H1 (cell line): ENCODE data around the gene UQCC5. TPM values are rescaled to one million over a fixed set of nuclear protein-coding genes. Genes with fewer than 3 reads are reported as not detected.
A peak's percentile ranks its signal among the peaks of the same experiment; 100 is the strongest.

Experiments
- CTCF ChIA-PET: fragments of 300-600 bp; sonication (Branson Sonifier 250); formaldehyde crosslinking; loops from one replicate; lab custom pipeline; 2021; ENCODE audit not compliant: partially characterized antibody; lab: Charles Lee
- POLR2A ChIA-PET: fragments of 300-600 bp; sonication (Branson Sonifier 250); formaldehyde crosslinking; loops from one replicate; lab custom pipeline; 2021; ENCODE audit warnings: inconsistent platforms; ENCODE audit not compliant: partially characterized antibody; lab: Charles Lee
- DNase-seq, 2 experiments: peaks; one replicate each; pipeline versions ENCODE4 v3.0.0 to v3.0.0-alpha.2; 2010 to 2022; ENCODE audit warnings: low spot score in 2 of 2, low read depth in 1 of 2, mixed read lengths in 1 of 2
- FAIRE-seq: peaks from 2 replicates; lab custom pipeline; 2011; peaks lifted over from hg19 to GRCh38; lab: Jason Lieb, UNC
- H2AFZ ChIP-seq: 2 replicates; pipeline ENCODE4 v1.8.1; 2012; ENCODE audit warnings: low read length, inconsistent platforms
- H2AK5ac ChIP-seq: 2 replicates; pipeline ENCODE4 v1.6.1; 2013; ENCODE audit warnings: low read depth, low read length
- H2BK120ac ChIP-seq: replicated peaks from 2 replicates; pipeline ENCODE3; 2013; ENCODE audit warnings: low read depth, low read length, inconsistent platforms
- H2BK12ac ChIP-seq: 2 replicates; pipeline ENCODE4 v1.6.1; 2013; ENCODE audit warnings: low read depth, low read length
- H2BK15ac ChIP-seq: 2 replicates; pipeline ENCODE4 v1.6.1; 2013; ENCODE audit warnings: low read length
- H2BK20ac ChIP-seq: 2 replicates; pipeline ENCODE4 v1.6.1; 2013; ENCODE audit warnings: low read length
- H2BK5ac ChIP-seq: 2 replicates; pipeline ENCODE4 v1.6.1; 2013; ENCODE audit warnings: low read depth, low read length
- H3K14ac ChIP-seq: 2 replicates; pipeline ENCODE4 v1.6.1; 2013; ENCODE audit warnings: inconsistent platforms; ENCODE audit not compliant: insufficient read length
- H3K18ac ChIP-seq: 2 replicates; pipeline ENCODE4 v1.6.1; 2013; ENCODE audit warnings: low read length; ENCODE audit errors: extremely low read depth
- H3K23ac ChIP-seq: 2 replicates; pipeline ENCODE4 v1.6.1; 2013; ENCODE audit warnings: inconsistent platforms; ENCODE audit not compliant: insufficient read length
- H3K23me2 ChIP-seq: 2 replicates; pipeline ENCODE4 v1.6.1; 2013; ENCODE audit warnings: low read depth, low read length
- H3K27ac ChIP-seq: 2 replicates; pipeline ENCODE4 v1.6.1; 2011; ENCODE audit warnings: low read depth, low read length, inconsistent platforms
- H3K27me3 ChIP-seq, 4 experiments: replicated peaks in 1 of 4; 1 replicate in 1 of 4; 2 replicates in 3 of 4; pipeline versions ENCODE4 v1.6.1 to v1.8.1; 2011 to 2013; ENCODE audit warnings: low read length in 3 of 4, mild to moderate bottlenecking in 3 of 4, inconsistent platforms in 2 of 4, mixed read lengths in 2 of 4, moderate library complexity in 1 of 4; ENCODE audit not compliant: control insufficient read depth in 3 of 4, insufficient read depth in 3 of 4; ENCODE audit errors: extremely low read depth in 1 of 4
- H3K36me3 ChIP-seq, 4 experiments: 2 replicates each; pipeline versions ENCODE4 v1.6.1 to v1.8.1; 2011 to 2013; ENCODE audit warnings: mild to moderate bottlenecking in 4 of 4, low read length in 3 of 4, moderate library complexity in 2 of 4, control low read depth in 1 of 4, inconsistent platforms in 1 of 4; ENCODE audit not compliant: insufficient read depth in 4 of 4, control insufficient read depth in 2 of 4
- H3K4ac ChIP-seq: replicated peaks from 2 replicates; pipeline ENCODE3; 2013; ENCODE audit warnings: low read length, low read depth, mixed read lengths, inconsistent platforms; ENCODE audit not compliant: insufficient read length
- H3K4me1 ChIP-seq, 4 experiments: replicated peaks in 1 of 4; 1 replicate in 1 of 4; 2 replicates in 3 of 4; pipeline versions ENCODE4 v1.6.1 to v1.8.1; 2011 to 2013; ENCODE audit warnings: low read length in 3 of 4, inconsistent platforms in 2 of 4, mixed read lengths in 1 of 4; ENCODE audit not compliant: insufficient read depth in 4 of 4, control insufficient read depth in 3 of 4
- H3K4me2 ChIP-seq, 2 experiments: 2 replicates each; pipeline versions ENCODE4 v1.6.1 to v1.8.1; 2011 to 2013; ENCODE audit warnings: low read depth in 2 of 2, low read length in 2 of 2, control low read depth in 1 of 2, inconsistent platforms in 1 of 2, mild to moderate bottlenecking in 1 of 2; ENCODE audit not compliant: insufficient read depth in 1 of 2
- H3K4me3 ChIP-seq, 4 experiments: fragments of 200-600, 300-600 bp in 1 of 4; sonication (generic), shearing (Covaris generic), sonication (Bioruptor Twin) in 1 of 4; 2 replicates each; pipeline versions ENCODE4 v1.5.1 to v1.8.1; 2011 to 2016; ENCODE audit warnings: low read length in 4 of 4, low read depth in 3 of 4, control low read depth in 2 of 4, inconsistent platforms in 2 of 4, mild to moderate bottlenecking in 2 of 4, mixed read lengths in 1 of 4, moderate library complexity in 1 of 4; ENCODE audit not compliant: insufficient read depth in 2 of 4; ENCODE audit errors: extremely low read depth in 1 of 4
- H3K56ac ChIP-seq: replicated peaks from 2 replicates; pipeline ENCODE3; 2013; ENCODE audit warnings: low read depth, mild to moderate bottlenecking, mixed read lengths, low read length, inconsistent platforms; ENCODE audit not compliant: insufficient read length
- H3K79me1 ChIP-seq: 2 replicates; pipeline ENCODE4 v1.6.1; 2013; ENCODE audit warnings: low read depth, low read length, control low read depth
- H3K79me2 ChIP-seq, 2 experiments: 2 replicates each; pipeline versions ENCODE4 v1.6.1 to v1.8.1; 2012 to 2013; ENCODE audit warnings: low read length in 2 of 2, mild to moderate bottlenecking in 2 of 2, inconsistent platforms in 1 of 2; ENCODE audit not compliant: insufficient read depth in 2 of 2, control insufficient read depth in 1 of 2
- H3K9ac ChIP-seq, 4 experiments: replicated peaks in 1 of 4; 1 replicate in 1 of 4; 2 replicates in 3 of 4; pipeline versions ENCODE4 v1.6.1 to v1.8.1; 2011 to 2013; ENCODE audit warnings: low read depth in 3 of 4, low read length in 3 of 4, control low read depth in 2 of 4, mild to moderate bottlenecking in 2 of 4, moderate library complexity in 2 of 4, inconsistent platforms in 1 of 4; ENCODE audit errors: extremely low read depth in 1 of 4
- H3K9me3 ChIP-seq, 2 experiments: 2 replicates each; pipeline versions ENCODE4 v1.6.1 to v1.8.1; 2012 to 2013; ENCODE audit warnings: mild to moderate bottlenecking in 2 of 2, moderate library complexity in 2 of 2, control low read depth in 1 of 2, inconsistent platforms in 1 of 2, low read depth in 1 of 2, low read length in 1 of 2, mixed read lengths in 1 of 2; ENCODE audit not compliant: insufficient read depth in 2 of 2
- H4K20me1 ChIP-seq, 2 experiments: replicated peaks in 1 of 2; 2 replicates each; pipeline versions ENCODE3 to v1.8.1; 2011 to 2013; ENCODE audit warnings: inconsistent platforms in 2 of 2, low read length in 2 of 2, mild to moderate bottlenecking in 1 of 2; ENCODE audit not compliant: insufficient read depth in 2 of 2, control insufficient read depth in 1 of 2
- H4K5ac ChIP-seq: 2 replicates; pipeline ENCODE4 v1.6.1; 2013; ENCODE audit warnings: low read length, low read depth, mixed read lengths, inconsistent platforms; ENCODE audit not compliant: insufficient read length
- H4K8ac ChIP-seq: 2 replicates; pipeline ENCODE4 v1.8.0; 2013; ENCODE audit warnings: mild to moderate bottlenecking, moderate library complexity, low read length, inconsistent platforms; ENCODE audit not compliant: insufficient read depth; ENCODE audit errors: extremely low read depth
- H4K91ac ChIP-seq: replicated peaks from 2 replicates; pipeline ENCODE3; 2013; ENCODE audit warnings: low read length, mixed read lengths, inconsistent platforms; ENCODE audit not compliant: insufficient read length
- KDM4A ChIP-seq: IDR thresholded peaks from one replicate; pipeline ENCODE4 v1.7.1; 2012; ENCODE audit warnings: low read depth, mild to moderate bottlenecking, moderate library complexity, low read length, inconsistent platforms; ENCODE audit not compliant: severe bottlenecking
- POLR2A ChIP-seq, 2 experiments: IDR thresholded peaks; 1 replicate in 1 of 2; 2 replicates in 1 of 2; pipeline ENCODE4 v1.6.1; 2011; ENCODE audit warnings: low read depth in 2 of 2, low read length in 2 of 2, mild to moderate bottlenecking in 2 of 2; ENCODE audit errors: control extremely low read depth in 1 of 2
- RFX5 ChIP-seq: IDR thresholded peaks from 2 replicates; pipeline ENCODE4 v1.6.1; 2011; ENCODE audit warnings: low read depth, low read length, improper control_type of control experiment, borderline replicate concordance
- SP4 ChIP-seq: IDR thresholded peaks from 2 replicates; pipeline ENCODE4 v1.6.1; 2012; ENCODE audit warnings: low read length, inconsistent platforms
- WGBS, 2 experiments: shearing (Covaris generic) in 1 of 2; methylation state at CpG; one replicate each; pipeline versions ENCODE4 v1.1.6 to v1.1.7; 2013 to 2015; ENCODE audit warnings: low lambda C conversion rate in 2 of 2, mixed read lengths in 2 of 2, inconsistent platforms in 1 of 2, low coverage in 1 of 2, missing lambda C conversion rate in 1 of 2; ENCODE audit not compliant: insufficient replicate concordance in 2 of 2, insufficient coverage in 1 of 2, insufficient read length in 1 of 2; ENCODE audit errors: extremely low coverage in 1 of 2, missing lambda C conversion rate in 1 of 2; 5-methylcytosine and 5-hydroxymethylcytosine counted together
- polyA plus RNA-seq, 7 experiments: library from polyadenylated mRNA; depleted of rRNA in 3 of 7; stranded (reverse) in 5 of 7; unstranded in 2 of 7; fragments of >200 nt in 5 of 7; fragments of 200-250 nt in 2 of 7; gene quantifications; 1 replicate in 5 of 7; 2 replicates in 1 of 7; 4 replicates in 1 of 7; pipeline versions ENCODE4 v1.2.1 to v1.2.3, GENCODE V29; 2011 to 2013; ENCODE audit warnings: missing spikeins in 2 of 7, mixed read lengths in 2 of 7
- total RNA-seq: library from RNA; stranded (reverse); fragmentation: NEBNext Ultra II Directional; extraction: Animal tissue kit (Norgen Biotek cat#: 25700); gene quantifications from 2 replicates; pipeline ENCODE4 v1.2.1, GENCODE V29; 2021
- TF ChIP-seq, protein P1 (sequence below), 3 experiments: IDR thresholded peaks; 1 replicate in 2 of 3; 2 replicates in 1 of 3; pipeline versions ENCODE4 v1.5.1 to v1.6.1; 2011; ENCODE audit warnings: low read length in 3 of 3, mild to moderate bottlenecking in 3 of 3, inconsistent platforms in 2 of 3, low read depth in 1 of 3, moderate library complexity in 1 of 3; ENCODE audit not compliant: insufficient read depth in 1 of 3; ENCODE audit errors: control extremely low read depth in 1 of 3
- TF ChIP-seq, protein P2 (sequence below): IDR thresholded peaks from 2 replicates; pipeline ENCODE4 v1.6.1; 2012; ENCODE audit warnings: inconsistent platforms

UQCC5 gene
- total and polyA plus RNA-seq, 2 of the 8 experiments (the other 6 are each of a cell fraction or from before 2014, with no cell fraction given) = 35.0 to 37.7 TPM

DNA sequence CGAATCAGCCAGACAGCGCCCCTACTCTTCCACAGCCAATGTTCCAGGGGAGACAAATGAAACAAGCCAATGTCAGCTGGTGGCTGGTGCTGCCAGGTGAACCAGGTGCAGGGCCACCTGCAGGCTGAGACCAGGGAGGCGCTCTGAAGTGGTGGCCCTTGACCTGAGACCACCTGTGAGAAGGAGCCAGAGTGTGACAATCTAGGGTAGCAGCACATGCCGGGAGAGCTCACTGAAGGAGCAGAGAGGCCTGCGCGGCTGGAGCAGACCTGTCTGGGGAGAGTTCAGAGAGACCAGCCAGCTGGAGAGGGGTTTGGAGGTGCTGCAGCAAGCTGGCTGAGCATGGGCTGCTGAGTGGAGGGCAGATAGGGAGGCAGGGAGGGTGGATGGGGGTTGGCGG is 42.0 kb upstream of the UQCC5 start:
- no peaks in the 10 kb centered on the region for H3K79me1 ChIP-seq
- no peak overlapping the region for H4K5ac ChIP-seq
- no peak overlapping the region for H4K91ac ChIP-seq
- H3K27me3 ChIP-seq = no peaks in the 10 kb centered on the region; a peak in 1 of 7 replicates
- H3K9ac ChIP-seq = no peak overlapping the region
- H3K56ac ChIP-seq = no peak overlapping the region
- H2BK12ac ChIP-seq = no peak overlapping the region
- no peak overlapping the region for H3K4me2 ChIP-seq
- no peak overlapping the region for H3K23ac ChIP-seq
- no peak overlapping the region for H2BK5ac ChIP-seq
- H2BK20ac ChIP-seq = no peak overlapping the region
- ChIA-PET CTCF (interaction anchor here (0.6 to 3.6 kb wide), 4 partner anchors 13 to 385 kb away, joined by 4 to 11 read pairs (median 6); no protein-coding TSS in a partner anchor), POLR2A (interaction anchor here (0.7 to 1.9 kb wide), 5 partner anchors 11 to 192 kb away, joined by 3 to 5 read pairs (median 5); partner anchors contain the start of genes GNL3 and PBRM1)
- H3K36me3 ChIP-seq = peaks cover 9 to 31% (median 24%) of the 10 kb centered on the region in 4 experiments
- no peak overlapping the region for H3K4ac ChIP-seq
- H2BK120ac ChIP-seq = no peak overlapping the region
- FAIRE-seq (no peak), DNase-seq (no peak)
- H3K27ac ChIP-seq = no peak overlapping the region
- TF ChIP-seq KDM4A (no peak), POLR2A (IDR thresholded peaks at IDR 0.05; ENCODE audit: control extremely low read depth in 1 of 2, low read depth in 2 of 2, low read length in 2 of 2) (no peak), RFX5 (no peak), SP4 (no peak)
- TF ChIP-seq, protein P1, sequence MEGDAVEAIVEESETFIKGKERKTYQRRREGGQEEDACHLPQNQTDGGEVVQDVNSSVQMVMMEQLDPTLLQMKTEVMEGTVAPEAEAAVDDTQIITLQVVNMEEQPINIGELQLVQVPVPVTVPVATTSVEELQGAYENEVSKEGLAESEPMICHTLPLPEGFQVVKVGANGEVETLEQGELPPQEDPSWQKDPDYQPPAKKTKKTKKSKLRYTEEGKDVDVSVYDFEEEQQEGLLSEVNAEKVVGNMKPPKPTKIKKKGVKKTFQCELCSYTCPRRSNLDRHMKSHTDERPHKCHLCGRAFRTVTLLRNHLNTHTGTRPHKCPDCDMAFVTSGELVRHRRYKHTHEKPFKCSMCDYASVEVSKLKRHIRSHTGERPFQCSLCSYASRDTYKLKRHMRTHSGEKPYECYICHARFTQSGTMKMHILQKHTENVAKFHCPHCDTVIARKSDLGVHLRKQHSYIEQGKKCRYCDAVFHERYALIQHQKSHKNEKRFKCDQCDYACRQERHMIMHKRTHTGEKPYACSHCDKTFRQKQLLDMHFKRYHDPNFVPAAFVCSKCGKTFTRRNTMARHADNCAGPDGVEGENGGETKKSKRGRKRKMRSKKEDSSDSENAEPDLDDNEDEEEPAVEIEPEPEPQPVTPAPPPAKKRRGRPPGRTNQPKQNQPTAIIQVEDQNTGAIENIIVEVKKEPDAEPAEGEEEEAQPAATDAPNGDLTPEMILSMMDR (IDR thresholded peaks at IDR 0.05; ENCODE audit: control extremely low read depth in 1 of 3, insufficient read depth in 1 of 3, low read depth in 1 of 3, low read length in 3 of 3) = peak in 1 of 3 experiments; percentile 23; a peak in 1 of 4 replicates
- TF ChIP-seq, protein P2, sequence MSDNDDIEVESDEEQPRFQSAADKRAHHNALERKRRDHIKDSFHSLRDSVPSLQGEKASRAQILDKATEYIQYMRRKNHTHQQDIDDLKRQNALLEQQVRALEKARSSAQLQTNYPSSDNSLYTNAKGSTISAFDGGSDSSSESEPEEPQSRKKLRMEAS = 0 out of 2 replicates have a peak, but pooled peaks have one; percentile 1
- H2AFZ ChIP-seq = no peak overlapping the region
- no peaks in the 10 kb centered on the region for H3K23me2 ChIP-seq
- H3K18ac ChIP-seq = no peak overlapping the region
- no peak overlapping the region for H2BK15ac ChIP-seq
- H4K8ac ChIP-seq = no peak overlapping the region
- no peaks in the 10 kb centered on the region for H3K9me3 ChIP-seq
- peaks cover 0 to 15% of the 10 kb centered on the region in 2 experiments for H4K20me1 ChIP-seq
- H3K79me2 ChIP-seq = no peaks in the 10 kb centered on the region
- WGBS, 2 experiments = 86% methylated on average over 7 of the region's 7 CpGs; no CpG with 5 or more reads in 1 of the 2 experiments
- H3K4me1 ChIP-seq = peaks cover 0 to 6% (median under 1%) of the 10 kb centered on the region in 4 experiments; a peak in 3 of 7 replicates
- no peak overlapping the region for H3K4me3 ChIP-seq
- no peak overlapping the region for H2AK5ac ChIP-seq
- H3K14ac ChIP-seq = no peak overlapping the region
